Right atrium auricular region (tissue), 2 donors: Measurements from ENCODE around the gene CLASP1. TPM values are rescaled to one million over a fixed set of nuclear protein-coding genes. Genes with fewer than 3 reads are reported as not detected.
"Not testable (repeated sequence)": the region's sequence is repeated elsewhere in the genome, so short reads cannot be mapped to it uniquely, and the experiment has no call there.

Experiments
- DNase-seq: peaks from one replicate; pipeline ENCODE4 v3.0.0-alpha.2; 2019; ENCODE audit warnings: low spot score
- H3K27ac ChIP-seq, 2 donors: fragments of 200-600 bp; sonication (generic); 1 replicate in 1 of 2; 2 replicates in 1 of 2; pipeline ENCODE4 v1.5.1; 2016 to 2019
- H3K27me3 ChIP-seq, 2 donors: fragments of 200-600 bp; sonication (generic); one replicate each; pipeline versions ENCODE4 v1.5.1 to v1.6.0; 2017 to 2019
- H3K36me3 ChIP-seq: fragments of 200-600 bp; sonication (generic); one replicate; pipeline ENCODE4 v1.5.1; 2016
- H3K4me1 ChIP-seq, 2 donors: fragments of 200-600 bp; sonication (generic); one replicate each; pipeline versions ENCODE4 v1.5.1 to v1.6.0; 2017 to 2019
- H3K4me3 ChIP-seq, 2 donors: fragments of 200-600 bp; sonication (generic); 1 replicate in 1 of 2; 2 replicates in 1 of 2; pipeline ENCODE4 v1.5.1; 2017 to 2019; ENCODE audit warnings: mild to moderate bottlenecking in 1 of 2, moderate library complexity in 1 of 2
- H3K9me3 ChIP-seq, 2 donors: fragments of 200-600 bp; sonication (generic); one replicate each; pipeline ENCODE4 v1.5.1; 2019
- CTCF ChIP-seq, 2 donors: fragments of 200-600 bp; sonication (generic); IDR thresholded peaks; one replicate each; pipeline ENCODE4 v1.5.1; 2019; ENCODE audit warnings: antibody characterized with exemption in 2 of 2
- total RNA-seq, 2 donors: library from RNA; depleted of rRNA; stranded (reverse); fragments of >200 nt; gene quantifications; one replicate each; pipeline ENCODE4 v1.1.0, GENCODE V29; 2016

Gene CLASP1
- total RNA-seq, 2 donors from 2014 or later = 42.4 to 47.8 TPM

GRCh38 chr2:121324601-121325000 lies 324.7 kb downstream of the CLASP1 start:
- Histone ChIP-seq H3K36me3 (no peaks in the 10 kb centered on the region), H3K4me1 (no peaks in the 10 kb centered on the region), H3K9me3 (no peaks in the 10 kb centered on the region), H3K4me3 (no peak overlapping the region), H3K27me3 (no peaks in the 10 kb centered on the region), H3K27ac (no peak overlapping the region)
- TF ChIP-seq CTCF (IDR thresholded peaks at IDR 0.05) = no peak
- peak; percentile 43 for DNase-seq

- TF ChIP-seq CTCF (IDR thresholded peaks at IDR 0.05) = no peak
- Histone ChIP-seq H3K27ac (no peak overlapping the region), H3K36me3 (no peaks in the 10 kb centered on the region), H3K4me3 (no peak overlapping the region), H3K9me3 (no peaks in the 10 kb centered on the region), H3K27me3 (no peaks in the 10 kb centered on the region), H3K4me1 (no peaks in the 10 kb centered on the region)
- DNase-seq = peak; percentile 47
These were observed 327.8 kb downstream of the CLASP1 start for GRCh38 chr2:121321476-121321875.

GRCh38 chr2:121319941-121320340 lies 329.3 kb downstream of the CLASP1 start:
- no peaks in the 10 kb centered on the region for H3K27me3 ChIP-seq

GRCh38 chr2:121316986-121317385 lies 332.3 kb downstream of the CLASP1 start:
- Histone ChIP-seq H3K9me3 (no peaks in the 10 kb centered on the region), H3K4me3 (no peak overlapping the region), H3K4me1 (no peaks in the 10 kb centered on the region), H3K36me3 (no peaks in the 10 kb centered on the region), H3K27ac (no peak overlapping the region), H3K27me3 (no peaks in the 10 kb centered on the region)
- peak; percentile 21 for DNase-seq
- no peak for TF ChIP-seq CTCF (IDR thresholded peaks at IDR 0.05)

More at GRCh38 chr2:121319941-121320340, 329.3 kb downstream of the CLASP1 start:
- H3K4me1 ChIP-seq = no peaks in the 10 kb centered on the region
- TF ChIP-seq CTCF (IDR thresholded peaks at IDR 0.05) = no peak
- H3K27ac ChIP-seq = no peak overlapping the region
- no peaks in the 10 kb centered on the region for H3K36me3 ChIP-seq
- DNase-seq = peak; percentile 36
- H3K9me3 ChIP-seq = no peaks in the 10 kb centered on the region
- no peak overlapping the region for H3K4me3 ChIP-seq

- not testable (repeated sequence) for H3K4me1 ChIP-seq, H3K27ac ChIP-seq, DNase-seq, H3K4me3 ChIP-seq, H3K9me3 ChIP-seq, H3K27me3 ChIP-seq, H3K36me3 ChIP-seq
These were observed 335.6 kb downstream of the CLASP1 start for GRCh38 chr2:121313701-121314100.

- TF ChIP-seq CTCF (IDR thresholded peaks at IDR 0.05) = no peak
These were observed 339.5 kb downstream of the CLASP1 start for GRCh38 chr2:121309801-121310200.

More at GRCh38 chr2:121309801-121310200, 339.5 kb downstream of the CLASP1 start:
- DNase-seq = no peak
- Histone ChIP-seq H3K36me3 (no peaks in the 10 kb centered on the region), H3K27me3 (no peaks in the 10 kb centered on the region), H3K27ac (no peak overlapping the region), H3K4me1 (peaks cover 0 to 4% of the 10 kb centered on the region in 2 donors), H3K9me3 (peaks cover 0 to 10% of the 10 kb centered on the region in 2 donors), H3K4me3 (no peak overlapping the region)
